ENCODE results near the gene RIN3. TPM values are rescaled to one million over a fixed set of nuclear protein-coding genes. Genes with fewer than 3 reads are reported as not detected.

RIN3 gene
- polyA plus RNA-seq, 3 donors = 42.8 to 144 (median 54.6) TPM

DNA sequence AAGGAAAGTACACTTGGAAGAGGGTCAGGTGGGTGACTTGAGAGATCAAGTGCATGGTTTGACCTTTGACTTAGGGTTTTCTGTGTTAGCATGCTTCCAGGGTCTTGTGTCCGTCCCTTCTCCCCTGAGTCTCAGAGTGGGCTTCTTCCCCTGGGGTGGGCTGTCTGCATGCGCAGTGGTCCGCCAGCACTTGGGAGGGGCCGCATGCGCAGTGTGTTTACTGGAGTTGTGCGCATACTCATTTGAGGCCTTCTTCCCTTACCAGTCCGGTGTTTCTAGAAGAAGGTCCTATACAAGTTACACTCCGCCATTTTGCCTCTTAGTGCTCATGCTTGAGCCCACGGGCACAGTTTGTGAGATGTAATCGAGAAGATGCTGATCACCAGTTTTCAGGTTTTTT, 58.5 kb downstream of the RIN3 start:
- H3K27ac Mint-ChIP-seq = no peak overlapping the region
- no peak overlapping the region for H3K27ac ChIP-seq (ENCODE audit: low read depth in 1 of 2, low read length in 2 of 2)
- H3K4me1 Mint-ChIP-seq = peaks cover 3% of the 10 kb centered on the region
- H3K4me1 ChIP-seq (ENCODE audit: control insufficient read depth in 1 of 2, insufficient read depth in 2 of 2, low read length in 2 of 2) = no peaks in the 10 kb centered on the region
- WGBS (ENCODE audit: insufficient coverage) = 100% methylated on average over 6 of the region's 10 CpGs
- no peaks in the 10 kb centered on the region for H3K79me2 ChIP-seq (ENCODE audit: insufficient read depth, low read length)
- peaks cover 0 to 6% (median 3%) of the 10 kb centered on the region in 7 donors for H3K9me3 Mint-ChIP-seq
- intact Hi-C loops (cut with micrococcal nuclease) = no loop called here
- H3K9me3 ChIP-seq (replicated peaks in 1 of 2; ENCODE audit: control insufficient read depth in 1 of 2, insufficient read depth in 1 of 2, low read length in 2 of 2) = peaks cover 0 to 4% of the 10 kb centered on the region in 2 donors
- no peak for DNase-seq
- no peak overlapping the region for H3K4me3 ChIP-seq (replicated peaks in 1 of 3; ENCODE audit: low read depth in 2 of 3, low read length in 3 of 3)
- H3K27me3 Mint-ChIP-seq (ENCODE audit: low read depth in 3 of 3) = peaks cover 0 to 3% (median 2%) of the 10 kb centered on the region in 3 donors
- H3K36me3 ChIP-seq (replicated peaks in 1 of 2; ENCODE audit: control insufficient read depth in 1 of 2, insufficient read depth in 2 of 2, low read length in 2 of 2) = peaks cover 58 to 97% of the 10 kb centered on the region in 2 donors
- H3K4me2 ChIP-seq (replicated peaks; ENCODE audit: extremely low read depth, low read length, poor library complexity, severe bottlenecking) = no peak overlapping the region
- peaks cover 100% of the 10 kb centered on the region for H4K20me1 ChIP-seq (ENCODE audit: insufficient read depth, low read length)
- no peak for TF ChIP-seq CTCF (IDR thresholded peaks at IDR 0.05)
- H3K9ac ChIP-seq (ENCODE audit: insufficient read depth, low read length, poor library complexity, severe bottlenecking) = no peak overlapping the region
- H2AFZ ChIP-seq (ENCODE audit: insufficient read depth, low read depth, low read length, poor library complexity, severe bottlenecking) = no peak overlapping the region
- peaks cover 92% of the 10 kb centered on the region in 2 donors for H3K36me3 Mint-ChIP-seq
- H3K4me3 Mint-ChIP-seq = no peak overlapping the region
- no peaks in the 10 kb centered on the region for H3K27me3 ChIP-seq (ENCODE audit: control insufficient read depth in 2 of 2, insufficient read depth in 2 of 2, low read length in 2 of 2)

- no peaks in the 10 kb centered on the region for H3K27me3 ChIP-seq (ENCODE audit: control insufficient read depth in 2 of 2, insufficient read depth in 2 of 2, low read length in 2 of 2)
- H4K20me1 ChIP-seq (ENCODE audit: insufficient read depth, low read length) = peaks cover 100% of the 10 kb centered on the region
- no peak overlapping the region for H2AFZ ChIP-seq (ENCODE audit: insufficient read depth, low read depth, low read length, poor library complexity, severe bottlenecking)
- Mint-ChIP-seq H3K27ac (peak overlapping the region in 1 of 7 donors; percentile 40), H3K36me3 (peaks cover 91 to 92% of the 10 kb centered on the region in 2 donors), H3K4me1 (peaks cover 3% of the 10 kb centered on the region), H3K27me3 (ENCODE audit: low read depth in 3 of 3) (peaks cover 0 to 2% (median 0%) of the 10 kb centered on the region in 3 donors), H3K4me3 (no peak overlapping the region), H3K9me3 (peaks cover 0 to 1% (median 0%) of the 10 kb centered on the region in 7 donors)
- no peak overlapping the region for H3K4me3 ChIP-seq (replicated peaks in 1 of 3; ENCODE audit: low read depth in 2 of 3, low read length in 3 of 3)
- no peak for TF ChIP-seq CTCF (IDR thresholded peaks at IDR 0.05)
- intact Hi-C loops (cut with micrococcal nuclease) = no loop called here
- H3K4me2 ChIP-seq (replicated peaks; ENCODE audit: extremely low read depth, low read length, poor library complexity, severe bottlenecking) = no peak overlapping the region
- no peak overlapping the region for H3K9ac ChIP-seq (ENCODE audit: insufficient read depth, low read length, poor library complexity, severe bottlenecking)
- no peaks in the 10 kb centered on the region for H3K79me2 ChIP-seq (ENCODE audit: insufficient read depth, low read length)
- no peak overlapping the region for H3K27ac ChIP-seq (ENCODE audit: low read depth in 1 of 2, low read length in 2 of 2)
- no peaks in the 10 kb centered on the region for H3K9me3 ChIP-seq (replicated peaks in 1 of 2; ENCODE audit: control insufficient read depth in 1 of 2, insufficient read depth in 1 of 2, low read length in 2 of 2)
- H3K4me1 ChIP-seq (ENCODE audit: control insufficient read depth in 1 of 2, insufficient read depth in 2 of 2, low read length in 2 of 2) = no peaks in the 10 kb centered on the region
- DNase-seq = no peak
- peaks cover 58 to 98% of the 10 kb centered on the region in 2 donors for H3K36me3 ChIP-seq (replicated peaks in 1 of 2; ENCODE audit: control insufficient read depth in 1 of 2, insufficient read depth in 2 of 2, low read length in 2 of 2)
- WGBS (ENCODE audit: insufficient coverage) = 100% methylated on average over 5 of the region's 8 CpGs
Observed at GRCh38 chr14:92573761-92574498, 60.3 kb downstream of the RIN3 start.
